GM10248 (cell line): ENCODE measurements around the gene PPP1R17.

ENCODE experiments used
- CTCF ChIA-PET: fragments of 300-600 bp; sonication (Branson Sonifier 250); formaldehyde crosslinking; extraction: SDS; loops from one replicate; lab custom pipeline; 2021; ENCODE audit warnings: antibody characterized with exemption; lab: Yijun Ruan, JAX
- POLR2A ChIA-PET: fragments of 350-650 bp; sonication (Branson Sonifier 250); formaldehyde crosslinking; extraction: SDS; loops from one replicate; lab custom pipeline; 2020; ENCODE audit warnings: antibody characterized with exemption; lab: Yijun Ruan, JAX
- DNase-seq: peaks from one replicate; pipeline ENCODE4 v3.0.0; 2012; ENCODE audit errors: extremely low spot score
- TF ChIP-seq, protein P1 (sequence below): IDR thresholded peaks from 2 replicates; pipeline ENCODE4 v1.5.1; 2012; ENCODE audit warnings: mild to moderate bottlenecking, low read depth; ENCODE audit errors: extremely low read depth, missing control alignments, control extremely low read depth

Gene PPP1R17

DNA sequence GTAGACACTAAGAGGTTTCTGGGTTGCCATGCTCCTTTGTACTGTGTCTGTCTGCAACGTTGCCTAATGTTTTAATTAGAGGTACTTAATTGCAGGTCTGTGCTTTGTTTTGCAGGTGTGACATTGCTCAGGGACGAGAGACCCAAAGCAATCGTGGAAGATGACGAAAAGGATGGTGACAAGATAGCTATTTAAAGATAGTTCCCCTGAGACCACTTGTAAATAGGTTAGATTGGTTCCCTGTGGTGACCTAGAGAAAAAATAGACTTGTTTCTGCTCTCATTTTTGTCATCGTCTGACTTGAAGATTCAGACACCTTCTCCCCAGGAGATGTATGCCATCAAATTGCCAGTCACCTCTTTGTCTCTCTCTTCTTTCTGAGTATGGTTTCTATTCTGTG lies 20.1 kb downstream of the PPP1R17 start:
- ChIA-PET POLR2A (no interaction called here), CTCF (no interaction called here)
- TF ChIP-seq, protein P1, sequence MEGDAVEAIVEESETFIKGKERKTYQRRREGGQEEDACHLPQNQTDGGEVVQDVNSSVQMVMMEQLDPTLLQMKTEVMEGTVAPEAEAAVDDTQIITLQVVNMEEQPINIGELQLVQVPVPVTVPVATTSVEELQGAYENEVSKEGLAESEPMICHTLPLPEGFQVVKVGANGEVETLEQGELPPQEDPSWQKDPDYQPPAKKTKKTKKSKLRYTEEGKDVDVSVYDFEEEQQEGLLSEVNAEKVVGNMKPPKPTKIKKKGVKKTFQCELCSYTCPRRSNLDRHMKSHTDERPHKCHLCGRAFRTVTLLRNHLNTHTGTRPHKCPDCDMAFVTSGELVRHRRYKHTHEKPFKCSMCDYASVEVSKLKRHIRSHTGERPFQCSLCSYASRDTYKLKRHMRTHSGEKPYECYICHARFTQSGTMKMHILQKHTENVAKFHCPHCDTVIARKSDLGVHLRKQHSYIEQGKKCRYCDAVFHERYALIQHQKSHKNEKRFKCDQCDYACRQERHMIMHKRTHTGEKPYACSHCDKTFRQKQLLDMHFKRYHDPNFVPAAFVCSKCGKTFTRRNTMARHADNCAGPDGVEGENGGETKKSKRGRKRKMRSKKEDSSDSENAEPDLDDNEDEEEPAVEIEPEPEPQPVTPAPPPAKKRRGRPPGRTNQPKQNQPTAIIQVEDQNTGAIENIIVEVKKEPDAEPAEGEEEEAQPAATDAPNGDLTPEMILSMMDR: no peak
- DNase-seq: no peak

DNA sequence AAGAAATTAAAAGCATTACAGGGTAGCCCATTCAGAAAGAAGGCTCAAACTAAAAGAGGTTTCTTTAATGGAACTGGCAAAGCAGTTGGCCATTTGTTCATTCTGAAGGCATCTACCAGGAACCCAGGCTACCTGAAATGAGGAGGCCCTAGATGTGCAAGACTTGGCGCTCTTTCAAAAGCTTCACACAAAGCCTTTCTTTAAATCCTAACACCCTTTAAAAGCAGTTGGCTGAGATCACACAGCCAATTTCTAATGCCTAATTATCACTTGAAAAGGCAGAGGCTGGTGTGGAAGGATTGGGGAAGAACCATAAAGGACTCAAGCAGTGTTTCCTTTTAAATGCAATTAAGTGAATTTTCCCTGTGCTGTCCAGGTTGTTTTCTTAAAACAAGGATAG lies 23.2 kb downstream of the PPP1R17 start:
- DNase-seq: no peak
- TF ChIP-seq, protein P1: no peak
- ChIA-PET POLR2A (no interaction called here), CTCF (no interaction called here)

DNA sequence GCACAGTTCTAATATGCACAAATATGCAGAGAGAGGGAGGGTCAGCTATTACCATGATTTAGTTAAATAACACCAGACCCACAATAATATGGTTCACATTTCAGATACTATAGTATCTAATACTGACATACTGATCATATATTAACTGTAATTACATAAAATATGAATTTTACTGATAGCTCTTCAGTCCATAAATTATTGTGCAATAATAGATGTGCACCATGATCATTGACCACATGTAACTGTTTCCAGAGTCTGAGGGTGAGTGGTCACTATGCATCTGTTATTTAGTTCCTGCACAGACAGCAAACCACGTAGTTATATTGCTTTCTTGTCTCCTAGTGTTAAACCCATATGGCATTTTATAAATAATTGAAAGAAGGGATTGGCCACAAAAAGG lies 29.3 kb downstream of the PPP1R17 start:
- DNase-seq: no peak
- TF ChIP-seq, protein P1: no peak
- CTCF ChIA-PET: interaction anchor here (1.2 kb wide), 1 partner anchor 582 kb away, joined by 4 read pairs; no protein-coding TSS in a partner anchor
- POLR2A ChIA-PET: no interaction called here

GRCh38 chr7:31720366-31720765 lies 33.4 kb downstream of the PPP1R17 start:
- no peak for DNase-seq

DNA sequence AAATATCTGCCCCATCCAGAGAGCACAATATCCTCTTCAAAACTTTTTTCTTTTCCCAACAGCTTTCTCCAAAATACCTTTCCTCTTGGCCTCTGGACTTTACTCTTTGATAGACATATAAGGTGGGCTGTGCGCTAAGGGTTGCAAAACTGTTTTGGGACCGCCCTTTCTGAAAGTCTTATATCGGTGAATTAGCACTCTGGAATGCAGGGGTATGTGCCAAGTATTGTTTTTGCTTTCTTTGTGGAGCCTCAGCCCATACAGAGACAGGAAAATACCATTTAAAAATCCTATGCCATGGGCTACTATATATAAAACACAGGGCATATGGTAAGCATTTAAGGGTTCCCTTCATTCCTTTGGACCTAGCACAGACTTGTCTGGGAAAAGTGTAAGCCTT lies 37.7 kb downstream of the PPP1R17 start:
- ChIA-PET CTCF (interaction anchor here (1.1 to 1.4 kb wide), 2 partner anchors 11 to 19 kb away, joined by 3 to 4 read pairs; no protein-coding TSS in a partner anchor), POLR2A (no interaction called here)
- DNase-seq: no peak
- TF ChIP-seq, protein P1: no peak

More at GRCh38 chr7:31720366-31720765, 33.4 kb downstream of the PPP1R17 start:
- ChIA-PET POLR2A (no interaction called here), CTCF (no interaction called here)
- TF ChIP-seq, protein P1: no peak

DNA sequence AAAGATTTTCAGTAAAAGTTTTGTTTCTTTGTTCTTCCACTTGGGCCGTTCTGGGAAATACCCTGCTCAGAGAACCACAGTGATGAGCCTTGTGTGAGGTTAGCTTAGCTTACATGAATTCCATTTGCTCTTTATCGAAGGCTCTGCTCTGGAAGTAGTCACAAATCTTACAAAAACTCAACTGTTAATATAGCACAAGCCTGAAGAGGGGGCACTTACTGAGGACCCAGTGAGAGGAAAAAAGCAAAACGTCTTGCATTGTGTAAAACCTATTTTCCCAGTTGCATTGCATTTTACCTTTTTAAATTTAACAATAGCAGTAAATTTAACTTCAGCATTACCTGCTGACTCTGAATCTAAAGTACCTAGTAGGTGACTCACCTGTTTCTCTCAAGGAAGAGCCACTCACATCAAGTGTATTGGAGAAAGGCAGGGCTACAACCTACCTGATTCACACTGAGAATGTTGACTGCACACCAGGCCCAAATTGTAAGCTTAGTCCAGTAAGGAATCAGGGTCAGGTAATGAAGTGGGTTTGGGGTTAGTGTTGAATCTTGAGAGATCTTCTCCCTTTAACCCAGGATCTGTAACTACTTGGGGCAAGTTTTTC lies 42.3 kb downstream of the PPP1R17 start:
- CTCF ChIA-PET: interaction anchor here (0.6 to 0.9 kb wide), 2 partner anchors 16 to 21 kb away, joined by 3 read pairs; no protein-coding TSS in a partner anchor
- DNase-seq: no peak
- TF ChIP-seq, protein P1: no peak
- POLR2A ChIA-PET: no interaction called here
